Measurements from ENCODE around the gene GOT1. TPM values are rescaled to one million over a fixed set of nuclear protein-coding genes. Genes with fewer than 3 reads are reported as not detected.

Gene GOT1
- total and polyA plus RNA-seq, 2 of the 8 experiments (the other 6 are each of a cell fraction or from before 2014, with no cell fraction given), result 16.7 to 47.0 TPM

DNA sequence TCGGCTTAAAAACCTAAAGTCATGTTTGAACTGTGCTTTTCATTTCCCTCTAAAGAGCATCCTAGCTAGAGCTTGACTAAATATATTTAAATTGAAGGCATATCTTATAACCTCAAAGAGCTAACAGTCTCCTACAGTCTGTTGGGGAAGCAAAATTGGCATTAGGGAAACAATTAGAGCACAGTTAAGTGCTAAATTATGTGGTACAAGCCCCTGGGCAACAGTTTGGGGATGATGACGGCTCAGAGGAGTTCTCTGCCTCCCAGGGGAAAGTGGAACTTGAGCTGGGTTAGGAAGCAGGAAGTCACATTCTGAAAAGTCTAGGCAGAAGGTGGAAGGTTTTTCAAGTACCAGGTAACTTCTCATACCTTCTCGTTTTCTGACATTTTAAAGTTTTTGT, 18.6 kb upstream of the GOT1 start:
- Histone ChIP-seq H4K91ac (replicated peaks; ENCODE audit: insufficient read length, low read length) (no peak overlapping the region), H3K14ac (ENCODE audit: insufficient read length) (no peak overlapping the region), H3K23ac (ENCODE audit: insufficient read length) (no peak overlapping the region), H3K27me3 (replicated peaks in 1 of 4; ENCODE audit: control insufficient read depth in 3 of 4, extremely low read depth in 1 of 4, insufficient read depth in 3 of 4, low read length in 3 of 4) (no peaks in the 10 kb centered on the region; a peak in 1 of 7 replicates), H3K18ac (ENCODE audit: extremely low read depth, low read length) (no peak overlapping the region), H2BK15ac (ENCODE audit: low read length) (no peak overlapping the region), H3K23me2 (ENCODE audit: low read depth, low read length) (no peaks in the 10 kb centered on the region), H2BK5ac (ENCODE audit: low read depth, low read length) (no peak overlapping the region), H4K8ac (ENCODE audit: extremely low read depth, insufficient read depth, low read length) (no peak overlapping the region), H4K20me1 (replicated peaks in 1 of 2; ENCODE audit: control insufficient read depth in 1 of 2, insufficient read depth in 2 of 2, low read length in 2 of 2) (no peaks in the 10 kb centered on the region), H3K9ac (replicated peaks in 1 of 4; ENCODE audit: extremely low read depth in 1 of 4, low read depth in 3 of 4, low read length in 3 of 4) (no peak overlapping the region), H3K4me3 (ENCODE audit: extremely low read depth in 1 of 4, insufficient read depth in 2 of 4, low read depth in 3 of 4, low read length in 4 of 4) (no peak overlapping the region), H2BK12ac (ENCODE audit: low read depth, low read length) (no peak overlapping the region), H3K9me3 (ENCODE audit: insufficient read depth in 2 of 2, low read depth in 1 of 2, low read length in 1 of 2) (no peaks in the 10 kb centered on the region), H2AFZ (ENCODE audit: low read length) (0 out of 2 replicates have a peak overlapping the region, but pooled peaks have one; percentile 49), H4K5ac (ENCODE audit: insufficient read length, low read depth, low read length) (no peak overlapping the region), H3K4me1 (replicated peaks in 1 of 4; ENCODE audit: control insufficient read depth in 3 of 4, insufficient read depth in 4 of 4, low read length in 3 of 4) (peaks cover 4 to 10% (median 9%) of the 10 kb centered on the region in 4 experiments; a peak in 6 of 7 replicates), H3K36me3 (ENCODE audit: control insufficient read depth in 2 of 4, insufficient read depth in 4 of 4, low read length in 3 of 4) (no peaks in the 10 kb centered on the region), H3K4ac (replicated peaks; ENCODE audit: insufficient read length, low read depth, low read length) (no peak overlapping the region), H3K79me1 (ENCODE audit: low read depth, low read length) (no peaks in the 10 kb centered on the region), H3K56ac (replicated peaks; ENCODE audit: insufficient read length, low read depth, low read length) (no peak overlapping the region), H2BK20ac (ENCODE audit: low read length) (no peak overlapping the region), H3K27ac (ENCODE audit: low read depth, low read length) (no peak overlapping the region), H2BK120ac (replicated peaks; ENCODE audit: low read depth, low read length) (no peak overlapping the region), H3K79me2 (ENCODE audit: control insufficient read depth in 1 of 2, insufficient read depth in 2 of 2, low read length in 2 of 2) (no peaks in the 10 kb centered on the region), H3K4me2 (ENCODE audit: insufficient read depth in 1 of 2, low read depth in 2 of 2, low read length in 2 of 2) (no peak overlapping the region), H2AK5ac (ENCODE audit: low read depth, low read length) (no peak overlapping the region)
- ChIA-PET CTCF (ENCODE audit: partially characterized antibody) (interaction anchor here (0.6 to 6.6 kb wide), 4 partner anchors 13 to 262 kb away, joined by 3 to 44 read pairs (median 3); no protein-coding TSS in a partner anchor), POLR2A (ENCODE audit: partially characterized antibody) (interaction anchor here (2.4 kb wide), 1 partner anchor 19 kb away, joined by 8 read pairs; the partner anchor contains the start of gene GOT1)
- 90% methylated on average over 3 of the region's 3 CpGs; no CpG with 5 or more reads in 1 of the 2 experiments for WGBS, 2 experiments (ENCODE audit: extremely low coverage in 1 of 2, insufficient coverage in 1 of 2, insufficient read length in 1 of 2, insufficient replicate concordance in 2 of 2, low coverage in 1 of 2, low lambda C conversion rate in 2 of 2, missing lambda C conversion rate in 1 of 2)
- no peak for FAIRE-seq
- DNase-seq (ENCODE audit: low read depth in 1 of 2, low spot score in 2 of 2), result no peak
- TF ChIP-seq, protein P1, sequence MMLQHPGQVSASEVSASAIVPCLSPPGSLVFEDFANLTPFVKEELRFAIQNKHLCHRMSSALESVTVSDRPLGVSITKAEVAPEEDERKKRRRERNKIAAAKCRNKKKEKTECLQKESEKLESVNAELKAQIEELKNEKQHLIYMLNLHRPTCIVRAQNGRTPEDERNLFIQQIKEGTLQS (IDR thresholded peaks at IDR 0.05; ENCODE audit: insufficient read depth, low read depth, low read length), result no peak
- no peak for TF ChIP-seq KDM5A (IDR thresholded peaks at IDR 0.05; ENCODE audit: low read length)
- TF ChIP-seq, protein P2, sequence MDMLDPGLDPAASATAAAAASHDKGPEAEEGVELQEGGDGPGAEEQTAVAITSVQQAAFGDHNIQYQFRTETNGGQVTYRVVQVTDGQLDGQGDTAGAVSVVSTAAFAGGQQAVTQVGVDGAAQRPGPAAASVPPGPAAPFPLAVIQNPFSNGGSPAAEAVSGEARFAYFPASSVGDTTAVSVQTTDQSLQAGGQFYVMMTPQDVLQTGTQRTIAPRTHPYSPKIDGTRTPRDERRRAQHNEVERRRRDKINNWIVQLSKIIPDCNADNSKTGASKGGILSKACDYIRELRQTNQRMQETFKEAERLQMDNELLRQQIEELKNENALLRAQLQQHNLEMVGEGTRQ (IDR thresholded peaks at IDR 0.05; ENCODE audit: low read length), result no peak
- no peak for TF ChIP-seq SP2 (IDR thresholded peaks at IDR 0.05; ENCODE audit: low read length)
- no peak for TF ChIP-seq RXRA (IDR thresholded peaks at IDR 0.05; ENCODE audit: insufficient read depth, low read depth, low read length)
- TF ChIP-seq JUN (IDR thresholded peaks at IDR 0.05; ENCODE audit: low read depth, low read length), result no peak
- TF ChIP-seq CREB1 (IDR thresholded peaks at IDR 0.05), result no peak
- no peak for TF ChIP-seq SUZ12 (IDR thresholded peaks at IDR 0.05; ENCODE audit: low read length)
- no peak for TF ChIP-seq RFX5 (IDR thresholded peaks at IDR 0.05; ENCODE audit: borderline replicate concordance, low read depth, low read length)
- TF ChIP-seq, protein P3, sequence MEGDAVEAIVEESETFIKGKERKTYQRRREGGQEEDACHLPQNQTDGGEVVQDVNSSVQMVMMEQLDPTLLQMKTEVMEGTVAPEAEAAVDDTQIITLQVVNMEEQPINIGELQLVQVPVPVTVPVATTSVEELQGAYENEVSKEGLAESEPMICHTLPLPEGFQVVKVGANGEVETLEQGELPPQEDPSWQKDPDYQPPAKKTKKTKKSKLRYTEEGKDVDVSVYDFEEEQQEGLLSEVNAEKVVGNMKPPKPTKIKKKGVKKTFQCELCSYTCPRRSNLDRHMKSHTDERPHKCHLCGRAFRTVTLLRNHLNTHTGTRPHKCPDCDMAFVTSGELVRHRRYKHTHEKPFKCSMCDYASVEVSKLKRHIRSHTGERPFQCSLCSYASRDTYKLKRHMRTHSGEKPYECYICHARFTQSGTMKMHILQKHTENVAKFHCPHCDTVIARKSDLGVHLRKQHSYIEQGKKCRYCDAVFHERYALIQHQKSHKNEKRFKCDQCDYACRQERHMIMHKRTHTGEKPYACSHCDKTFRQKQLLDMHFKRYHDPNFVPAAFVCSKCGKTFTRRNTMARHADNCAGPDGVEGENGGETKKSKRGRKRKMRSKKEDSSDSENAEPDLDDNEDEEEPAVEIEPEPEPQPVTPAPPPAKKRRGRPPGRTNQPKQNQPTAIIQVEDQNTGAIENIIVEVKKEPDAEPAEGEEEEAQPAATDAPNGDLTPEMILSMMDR (IDR thresholded peaks at IDR 0.05; ENCODE audit: control extremely low read depth in 1 of 3, insufficient read depth in 1 of 3, low read depth in 1 of 3, low read length in 3 of 3), result no peak

All from H1 (cell line).